Peyer's patch (tissue), 4 donors: ENCODE data around the gene ENPP6.

Experiments used
- CTCF ChIP-seq, 6 experiments: fragments of 450-650 bp in 4 of 6; fragments of 200-600 bp in 2 of 6; sonication (generic) in 1 of 6; IDR thresholded peaks; one replicate each; pipeline ENCODE4 v1.5.1; 2017 to 2019; ENCODE audit warnings: antibody characterized with exemption in 6 of 6, mild to moderate bottlenecking in 3 of 6, moderate library complexity in 1 of 6
- POLR2A ChIP-seq, 2 donors: fragments of 450-650 bp; IDR thresholded peaks; one replicate each; pipeline ENCODE4 v1.5.1; 2017; ENCODE audit warnings: antibody characterized with exemption in 2 of 2, mild to moderate bottlenecking in 2 of 2, moderate library complexity in 2 of 2

- no peak for TF ChIP-seq POLR2A (IDR thresholded peaks at IDR 0.05)
- TF ChIP-seq CTCF (IDR thresholded peaks at IDR 0.05), result no peak
Observed at GRCh38 chr4:184217634-184218033, at the start of gene ENPP6.
